Immature natural killer cell (primary cell): Measurements from ENCODE around the gene SGCD. TPM values are rescaled to one million over a fixed set of nuclear protein-coding genes. Genes with fewer than 3 reads are reported as not detected.

Experiments
- DNase-seq, 3 donors: peaks; one replicate each; pipeline ENCODE4 v3.0.0; 2022; ENCODE audit warnings: mixed read lengths in 1 of 3
- H3K27ac Mint-ChIP-seq, 6 donors: one replicate each; pipeline ENCODE4 v1.8.0; 2020; ENCODE audit warnings: mixed read lengths in 6 of 6, mild to moderate bottlenecking in 5 of 6, inconsistent platforms in 4 of 6, moderate library complexity in 3 of 6
- H3K27me3 Mint-ChIP-seq, 3 donors: one replicate each; pipeline ENCODE4 v1.8.0; 2020 to 2021; ENCODE audit warnings: low read depth in 3 of 3, mild to moderate bottlenecking in 3 of 3, mixed read lengths in 3 of 3, moderate library complexity in 3 of 3, inconsistent platforms in 1 of 3
- H3K36me3 Mint-ChIP-seq, 3 donors: one replicate each; pipeline ENCODE4 v1.8.0; 2020; ENCODE audit warnings: mixed read lengths in 3 of 3, inconsistent platforms in 2 of 3, mild to moderate bottlenecking in 2 of 3
- H3K4me1 Mint-ChIP-seq, 2 donors: one replicate each; pipeline ENCODE4 v1.8.0; 2020; ENCODE audit warnings: inconsistent platforms in 2 of 2, mild to moderate bottlenecking in 2 of 2, mixed read lengths in 2 of 2, moderate library complexity in 1 of 2
- H3K4me3 Mint-ChIP-seq, 5 donors: one replicate each; pipeline ENCODE4 v1.8.0; 2020; ENCODE audit warnings: mild to moderate bottlenecking in 5 of 5, mixed read lengths in 5 of 5, inconsistent platforms in 3 of 5, moderate library complexity in 3 of 5
- H3K9me3 Mint-ChIP-seq, 6 donors: one replicate each; pipeline ENCODE4 v1.8.0; 2020; ENCODE audit warnings: mild to moderate bottlenecking in 6 of 6, mixed read lengths in 6 of 6, inconsistent platforms in 4 of 6, moderate library complexity in 3 of 6
- polyA plus RNA-seq, 3 donors: library from polyadenylated mRNA; unstranded; fragments of 300-500 nt; fragmentation: Illumina TruSeq; gene quantifications; one replicate each; pipeline ENCODE4 v1.2.3, GENCODE V29; 2021

SGCD gene
- polyA plus RNA-seq, result under 1 TPM in 2 of 3 donors, not detected in 1; 0.09 to 0.34 TPM

- no peak within 1 kb of the TSS for H3K4me3 Mint-ChIP-seq
- DNase-seq, result no peak
- H3K9me3 Mint-ChIP-seq, result peaks cover 0 to 2% (median 0%) of the 10 kb centered on the region in 6 donors
- no peak within 1 kb of the TSS for H3K27ac Mint-ChIP-seq
- H3K4me1 Mint-ChIP-seq, result no peaks in the 10 kb centered on the region
- peaks cover 0 to 7% (median 4%) of the 10 kb centered on the region in 3 donors for H3K27me3 Mint-ChIP-seq
- peaks cover 0 to 6% (median 0%) of the 10 kb centered on the region in 3 donors for H3K36me3 Mint-ChIP-seq
Observed at GRCh38 chr5:156326718-156327259, at the start of gene SGCD. Gene SGCD, plus strand, starts transcription at chr5:156327164.

- no peak overlapping the region for H3K27ac Mint-ChIP-seq
- H3K4me1 Mint-ChIP-seq, result no peaks in the 10 kb centered on the region
- peaks cover 0 to 9% (median 0%) of the 10 kb centered on the region in 6 donors for H3K9me3 Mint-ChIP-seq
- H3K4me3 Mint-ChIP-seq, result no peak overlapping the region
- DNase-seq, result no peak
- H3K27me3 Mint-ChIP-seq, result peaks cover 0 to 2% (median 0%) of the 10 kb centered on the region in 3 donors
- no peaks in the 10 kb centered on the region for H3K36me3 Mint-ChIP-seq
Observed at GRCh38 chr5:156277290-156277689, 49.7 kb upstream of the SGCD start.

GRCh38 chr5:156295431-156295830 is 31.5 kb upstream of the SGCD start:
- DNase-seq, result no peak
- peaks cover 0 to 2% (median 0%) of the 10 kb centered on the region in 3 donors for H3K27me3 Mint-ChIP-seq

GRCh38 chr5:156310115-156310514 is 16.8 kb upstream of the SGCD start:
- no peak for DNase-seq
- H3K9me3 Mint-ChIP-seq, result peaks cover 0 to 38% (median 10%) of the 10 kb centered on the region in 6 donors
- H3K36me3 Mint-ChIP-seq, result peaks cover 0 to 13% (median 4%) of the 10 kb centered on the region in 3 donors
- H3K4me1 Mint-ChIP-seq, result no peaks in the 10 kb centered on the region
- H3K4me3 Mint-ChIP-seq, result no peak overlapping the region
- peaks cover 0 to 1% (median 0%) of the 10 kb centered on the region in 3 donors for H3K27me3 Mint-ChIP-seq
- H3K27ac Mint-ChIP-seq, result no peak overlapping the region

More at GRCh38 chr5:156295431-156295830, 31.5 kb upstream of the SGCD start:
- H3K27ac Mint-ChIP-seq, result no peak overlapping the region
- no peaks in the 10 kb centered on the region for H3K36me3 Mint-ChIP-seq
- H3K9me3 Mint-ChIP-seq, result peaks cover 0 to 4% (median 0%) of the 10 kb centered on the region in 6 donors
- no peaks in the 10 kb centered on the region for H3K4me1 Mint-ChIP-seq
- H3K4me3 Mint-ChIP-seq, result no peak overlapping the region

- H3K4me3 Mint-ChIP-seq, result no peak overlapping the region
- no peak overlapping the region for H3K27ac Mint-ChIP-seq
- peaks cover 0 to 5% (median 0%) of the 10 kb centered on the region in 3 donors for H3K27me3 Mint-ChIP-seq
- peaks cover 0 to 13% (median 3%) of the 10 kb centered on the region in 6 donors for H3K9me3 Mint-ChIP-seq
- no peaks in the 10 kb centered on the region for H3K4me1 Mint-ChIP-seq
- H3K36me3 Mint-ChIP-seq, result peaks cover 0 to 4% (median 4%) of the 10 kb centered on the region in 3 donors
- DNase-seq, result no peak
Observed at GRCh38 chr5:156312897-156313694, 13.9 kb upstream of the SGCD start.

- H3K36me3 Mint-ChIP-seq, result peaks cover 0 to 4% (median 0%) of the 10 kb centered on the region in 3 donors
- no peak overlapping the region for H3K27ac Mint-ChIP-seq
- no peaks in the 10 kb centered on the region for H3K4me1 Mint-ChIP-seq
- no peak for DNase-seq
- H3K9me3 Mint-ChIP-seq, result peaks cover 0 to 5% (median 2%) of the 10 kb centered on the region in 6 donors
- peaks cover 0 to 5% (median 2%) of the 10 kb centered on the region in 3 donors for H3K27me3 Mint-ChIP-seq
- no peak overlapping the region for H3K4me3 Mint-ChIP-seq
Observed at GRCh38 chr5:156314416-156314815, 12.5 kb upstream of the SGCD start.

DNA sequence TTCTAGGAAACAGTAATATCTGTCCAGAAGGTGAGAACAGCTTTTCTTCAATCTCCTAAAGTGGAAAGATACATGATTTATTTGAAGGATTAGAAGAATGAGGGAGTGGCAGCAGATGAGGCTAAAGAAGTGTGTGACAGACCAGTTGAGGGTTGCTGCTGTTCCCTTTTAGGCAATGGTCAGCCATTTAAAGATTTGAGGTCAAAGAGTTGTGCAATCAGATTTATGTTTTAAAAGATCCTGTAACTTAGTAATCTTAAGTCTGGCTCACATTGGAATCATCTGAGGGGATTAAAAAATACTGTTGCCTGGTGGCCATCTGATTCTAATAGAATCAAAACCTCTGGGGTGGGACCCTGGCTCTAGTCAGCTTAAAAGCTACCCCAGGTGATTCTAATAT is 4.3 kb upstream of the SGCD start:
- Mint-ChIP-seq H3K9me3 (no peaks in the 10 kb centered on the region), H3K4me3 (no peak overlapping the region), H3K27ac (no peak overlapping the region), H3K36me3 (no peaks in the 10 kb centered on the region), H3K4me1 (no peaks in the 10 kb centered on the region), H3K27me3 (peaks cover 0 to 9% (median 0%) of the 10 kb centered on the region in 3 donors)
- DNase-seq, result no peak

GRCh38 chr5:156327296-156327695 is 332 bp downstream of the SGCD start:
- no peaks in the 10 kb centered on the region for H3K4me1 Mint-ChIP-seq
- H3K4me3 Mint-ChIP-seq, result no peak overlapping the region
- peaks cover 0 to 2% (median 0%) of the 10 kb centered on the region in 6 donors for H3K9me3 Mint-ChIP-seq
- no peak for DNase-seq
- peaks cover 0 to 6% (median 0%) of the 10 kb centered on the region in 3 donors for H3K36me3 Mint-ChIP-seq
- peaks cover 0 to 7% (median 4%) of the 10 kb centered on the region in 3 donors for H3K27me3 Mint-ChIP-seq
- H3K27ac Mint-ChIP-seq, result no peak overlapping the region

DNA sequence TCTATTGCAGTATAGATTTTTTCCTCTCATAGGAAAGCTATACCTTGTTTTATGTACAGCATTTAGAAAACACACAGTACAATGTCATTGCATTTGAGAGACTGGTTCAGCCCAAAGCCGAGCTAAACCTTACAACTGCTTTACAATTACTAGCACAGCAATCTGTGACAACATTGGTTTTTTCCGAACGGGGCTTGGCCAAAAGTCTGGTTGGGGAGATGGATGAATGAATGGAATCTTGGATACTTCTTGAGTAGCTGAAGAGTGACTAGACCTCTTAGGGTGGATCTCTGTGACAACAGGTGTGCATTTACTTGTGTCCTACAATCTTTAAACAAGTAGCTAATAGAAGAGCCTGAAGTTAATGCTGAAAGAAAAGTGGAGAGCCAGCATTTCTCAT is 1.2 kb downstream of the SGCD start:
- peaks cover 0 to 7% (median 4%) of the 10 kb centered on the region in 3 donors for H3K27me3 Mint-ChIP-seq
- no peak for DNase-seq
- H3K36me3 Mint-ChIP-seq, result peaks cover 0 to 6% (median 0%) of the 10 kb centered on the region in 3 donors
- H3K4me3 Mint-ChIP-seq, result no peak overlapping the region
- peaks cover 0 to 2% (median 0%) of the 10 kb centered on the region in 6 donors for H3K9me3 Mint-ChIP-seq
- no peak overlapping the region for H3K27ac Mint-ChIP-seq
- H3K4me1 Mint-ChIP-seq, result no peaks in the 10 kb centered on the region

DNA sequence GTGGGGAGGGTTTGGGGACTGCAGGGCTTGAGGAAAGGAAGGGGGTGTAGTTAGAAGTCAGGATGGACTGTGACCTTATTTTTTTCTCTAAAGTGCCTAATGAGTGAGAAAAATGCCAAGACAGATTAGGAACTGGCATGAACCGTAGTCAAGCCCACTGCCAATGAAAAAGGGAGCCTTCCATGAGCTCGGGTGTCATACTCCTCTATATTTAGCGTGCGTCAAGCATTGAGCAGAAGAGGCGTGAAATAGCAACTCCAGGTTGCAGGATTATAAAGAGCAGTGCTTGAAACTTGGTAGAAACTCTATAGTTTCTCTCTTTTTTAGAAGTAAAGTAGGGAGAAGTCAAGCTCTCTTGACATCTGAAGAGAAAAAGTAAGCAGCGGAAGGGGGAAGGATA is 1.8 kb downstream of the SGCD start:
- no peak for DNase-seq
- no peak overlapping the region for H3K27ac Mint-ChIP-seq
- H3K27me3 Mint-ChIP-seq, result peaks cover 0 to 7% (median 4%) of the 10 kb centered on the region in 3 donors
- H3K4me3 Mint-ChIP-seq, result no peak overlapping the region
- peaks cover 0 to 6% (median 0%) of the 10 kb centered on the region in 3 donors for H3K36me3 Mint-ChIP-seq
- H3K4me1 Mint-ChIP-seq, result no peaks in the 10 kb centered on the region
- H3K9me3 Mint-ChIP-seq, result peaks cover 0 to 2% (median 0%) of the 10 kb centered on the region in 6 donors

DNA sequence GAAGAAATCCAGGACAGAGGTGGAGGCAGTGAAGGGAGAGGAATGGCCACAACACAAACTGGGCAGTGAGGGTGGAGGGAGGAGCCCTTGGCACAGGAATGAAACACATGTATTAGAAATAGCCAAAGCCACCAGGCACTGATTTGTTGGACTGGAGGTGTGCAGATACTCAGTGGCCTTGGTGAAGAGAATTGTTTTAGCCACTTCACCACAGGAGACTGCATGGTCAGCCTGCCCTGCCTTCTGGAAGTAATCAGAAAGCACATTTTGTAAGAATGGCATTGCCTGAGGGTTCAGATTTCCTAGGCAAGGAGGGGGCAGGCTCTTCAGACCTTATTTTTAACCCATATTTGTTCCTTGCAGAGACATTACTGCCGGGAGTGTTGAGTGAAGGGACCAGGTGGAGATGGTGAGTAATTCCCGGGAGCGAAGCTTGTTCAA is 2.2 kb downstream of the SGCD start:
- DNase-seq, result no peak
- H3K4me1 Mint-ChIP-seq, result no peaks in the 10 kb centered on the region
- peaks cover 0 to 7% (median 4%) of the 10 kb centered on the region in 3 donors for H3K27me3 Mint-ChIP-seq
- peaks cover 0 to 2% (median 0%) of the 10 kb centered on the region in 6 donors for H3K9me3 Mint-ChIP-seq
- H3K4me3 Mint-ChIP-seq, result no peak overlapping the region
- no peak overlapping the region for H3K27ac Mint-ChIP-seq
- peaks cover 0 to 6% (median 0%) of the 10 kb centered on the region in 3 donors for H3K36me3 Mint-ChIP-seq

DNA sequence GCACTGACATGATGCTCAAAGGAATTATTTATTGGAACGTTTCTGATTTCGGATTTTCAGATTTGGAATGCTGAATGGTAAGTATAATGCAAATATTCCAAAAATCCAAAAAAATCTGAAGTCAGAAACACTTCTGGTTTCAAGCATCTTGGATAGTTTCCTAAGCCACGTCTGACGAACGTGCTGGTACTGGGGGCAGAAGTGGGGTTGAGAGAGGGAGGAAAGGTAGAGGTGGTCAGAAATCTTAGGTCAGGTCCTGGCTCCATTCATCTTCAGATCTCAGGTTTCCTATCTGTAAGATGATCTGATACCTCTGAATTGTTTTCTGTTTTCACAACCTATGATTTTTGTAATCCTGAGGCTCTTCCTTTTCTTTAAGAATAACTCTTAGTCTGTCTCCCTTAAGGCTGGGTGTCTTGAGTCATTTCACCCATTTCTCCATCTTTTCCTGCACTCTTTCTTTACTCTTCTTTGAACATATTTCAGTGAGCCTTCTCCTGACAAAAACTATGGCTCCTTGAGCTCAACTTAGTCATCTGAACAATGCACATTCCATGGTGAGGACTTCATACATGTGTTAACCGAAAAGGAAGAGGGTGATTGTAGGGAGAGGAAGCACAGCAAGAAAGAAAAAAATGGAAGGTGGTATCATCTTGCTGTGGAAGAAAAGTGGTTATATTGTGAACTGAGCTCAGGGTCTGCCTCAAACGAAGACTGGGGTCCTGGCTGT is 3.3 kb downstream of the SGCD start:
- no peak overlapping the region for H3K27ac Mint-ChIP-seq
- no peak overlapping the region for H3K4me3 Mint-ChIP-seq
- peaks cover 0 to 6% (median 0%) of the 10 kb centered on the region in 3 donors for H3K36me3 Mint-ChIP-seq
- peaks cover 0 to 7% (median 4%) of the 10 kb centered on the region in 3 donors for H3K27me3 Mint-ChIP-seq
- peaks cover 0 to 4% (median 0%) of the 10 kb centered on the region in 6 donors for H3K9me3 Mint-ChIP-seq
- H3K4me1 Mint-ChIP-seq, result no peaks in the 10 kb centered on the region
- DNase-seq, result no peak

DNA sequence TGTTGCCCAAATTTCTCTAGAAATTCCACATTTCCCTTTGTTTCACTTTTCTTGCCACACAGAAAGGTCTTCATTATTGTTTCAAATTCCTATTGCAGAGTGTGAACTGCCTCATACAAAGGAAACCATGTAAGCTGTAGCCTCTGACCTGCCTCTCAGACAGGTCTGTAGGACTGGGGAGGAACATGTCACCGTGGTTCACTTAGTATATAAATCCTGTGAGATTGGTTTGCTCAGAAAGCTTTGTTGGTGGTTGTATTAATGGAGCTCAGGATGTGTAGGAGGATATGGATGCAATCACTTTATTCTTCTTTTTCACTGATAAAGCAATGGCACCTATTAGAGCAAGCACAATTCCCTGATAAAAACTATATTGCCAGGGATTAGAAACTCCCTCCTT is 4.2 kb downstream of the SGCD start:
- H3K27me3 Mint-ChIP-seq, result peaks cover 0 to 4% (median 4%) of the 10 kb centered on the region in 3 donors
- no peak overlapping the region for H3K4me3 Mint-ChIP-seq
- H3K9me3 Mint-ChIP-seq, result peaks cover 0 to 5% (median 0%) of the 10 kb centered on the region in 6 donors
- no peak for DNase-seq
- no peaks in the 10 kb centered on the region for H3K4me1 Mint-ChIP-seq
- peaks cover 0 to 6% (median 0%) of the 10 kb centered on the region in 3 donors for H3K36me3 Mint-ChIP-seq
- H3K27ac Mint-ChIP-seq, result no peak overlapping the region
